SK-N-SH treated with all-trans-retinoic acid at 6 μM for 48 hours (cell line): ENCODE results near the gene ABCG2.

ENCODE experiments used
- BACH2 ChIP-seq: fragments of 250-450 bp; sonication (Bioruptor Pico); IDR thresholded peaks from 2 replicates; pipeline ENCODE4 v1.9.0; 2021; ENCODE audit warnings: mild to moderate bottlenecking, borderline replicate concordance
- CSDC2 ChIP-seq: fragments of 250-450 bp; sonication (Bioruptor Pico); IDR thresholded peaks from 2 replicates; pipeline ENCODE4 v1.5.0; 2020; ENCODE audit warnings: mild to moderate bottlenecking, moderate library complexity
- ESRRG ChIP-seq: fragments of 250-450 bp; sonication (Bioruptor Pico); IDR thresholded peaks from 2 replicates; pipeline ENCODE4 v1.6.1; 2021; ENCODE audit warnings: mild to moderate bottlenecking
- GLIS3 ChIP-seq: fragments of 250-450 bp; sonication (Bioruptor Pico); IDR thresholded peaks from 2 replicates; pipeline ENCODE4 v1.5.0; 2020; ENCODE audit warnings: mild to moderate bottlenecking, moderate library complexity
- ISL1 ChIP-seq: fragments of 250-450 bp; sonication (Bioruptor Pico); IDR thresholded peaks from 2 replicates; pipeline ENCODE4 v2.1.2; 2022; ENCODE audit warnings: mild to moderate bottlenecking, moderate library complexity
- PATZ1 ChIP-seq: fragments of 250-450 bp; sonication (Bioruptor Pico); IDR thresholded peaks from 2 replicates; pipeline ENCODE4 v1.8.0; 2020; ENCODE audit warnings: mild to moderate bottlenecking, moderate library complexity, borderline replicate concordance
- TOX ChIP-seq: fragments of 250-450 bp; sonication (Bioruptor Pico); IDR thresholded peaks from 2 replicates; pipeline ENCODE4 v1.8.0; 2021; ENCODE audit warnings: mild to moderate bottlenecking, moderate library complexity, borderline replicate concordance
- ZC3H10 ChIP-seq: fragments of 250-450 bp; sonication (Bioruptor Pico); IDR thresholded peaks from 2 replicates; pipeline ENCODE4 v1.5.1; 2021; ENCODE audit warnings: mild to moderate bottlenecking, moderate library complexity
- ZFP3 ChIP-seq: fragments of 250-450 bp; sonication (Bioruptor Pico); IDR thresholded peaks from 2 replicates; pipeline ENCODE4 v1.5.0; 2020; ENCODE audit warnings: mild to moderate bottlenecking, moderate library complexity

- TF ChIP-seq GLIS3 (CRISPR knock-in tag): no peak
- no peak for TF ChIP-seq ESRRG (CRISPR knock-in tag)
- no peak for TF ChIP-seq TOX (CRISPR knock-in tag)
- no peak for TF ChIP-seq ZFP3 (CRISPR knock-in tag)
- no peak for TF ChIP-seq CSDC2 (CRISPR knock-in tag)
- no peak for TF ChIP-seq PATZ1 (CRISPR knock-in tag)
- TF ChIP-seq ISL1 (CRISPR knock-in tag): no peak
- TF ChIP-seq BACH2 (CRISPR knock-in tag): no peak
- no peak for TF ChIP-seq ZC3H10 (CRISPR knock-in tag)
Measured at GRCh38 chr4:88078579-88078978, 79.9 kb downstream of the ABCG2 start.
